NCI-H187 treated with DMSO at 0.1 percent for 48 hours (cell line): ENCODE measurements around the gene GPC5.
"Not testable (repeated sequence)": the region's sequence is repeated elsewhere in the genome, so short reads cannot be mapped to it uniquely, and the experiment has no call there.

ENCODE experiments used
- DNase-seq: peaks from one replicate; lab custom pipeline; 2025; lab: John Stamatoyannopoulos, UW

GPC5 gene

GRCh38 chr13:91878491-91878890 is 480.1 kb downstream of the GPC5 start:
- no peak for DNase-seq

- no peak for DNase-seq
These were observed 480.9 kb downstream of the GPC5 start for GRCh38 chr13:91879360-91879759.

- no peak for DNase-seq
These were observed 484.5 kb downstream of the GPC5 start for GRCh38 chr13:91882918-91883317.

- DNase-seq: no peak
These were observed 491.2 kb downstream of the GPC5 start for GRCh38 chr13:91889641-91890040.

GRCh38 chr13:91891141-91891540 is 492.7 kb downstream of the GPC5 start:
- DNase-seq: no peak

- DNase-seq: no peak
These were observed 494.6 kb downstream of the GPC5 start for GRCh38 chr13:91893040-91893439.

GRCh38 chr13:91894316-91894715 is 495.9 kb downstream of the GPC5 start:
- DNase-seq: no peak

- no peak for DNase-seq
These were observed 498.1 kb downstream of the GPC5 start for GRCh38 chr13:91896547-91896946.

- DNase-seq: not testable (repeated sequence)
These were observed 500.6 kb downstream of the GPC5 start for GRCh38 chr13:91898986-91899385.

- DNase-seq: no peak
These were observed 503.9 kb downstream of the GPC5 start for GRCh38 chr13:91902291-91902690.

GRCh38 chr13:91904005-91904404 is 505.6 kb downstream of the GPC5 start:
- DNase-seq: no peak

GRCh38 chr13:91904597-91904996 is 506.2 kb downstream of the GPC5 start:
- DNase-seq: no peak

- DNase-seq: no peak
These were observed 509.0 kb downstream of the GPC5 start for GRCh38 chr13:91907398-91907797.

GRCh38 chr13:91909617-91910016 is 511.2 kb downstream of the GPC5 start:
- no peak for DNase-seq

- DNase-seq: no peak
These were observed 524.7 kb downstream of the GPC5 start for GRCh38 chr13:91922969-91923592.

- DNase-seq: no peak
These were observed 532.3 kb downstream of the GPC5 start for GRCh38 chr13:91930687-91931086.

GRCh38 chr13:91934354-91934753 is 535.9 kb downstream of the GPC5 start:
- DNase-seq: no peak

GRCh38 chr13:91946498-91947070 is 548.2 kb downstream of the GPC5 start:
- no peak for DNase-seq

GRCh38 chr13:91948736-91949135 is 550.3 kb downstream of the GPC5 start:
- no peak for DNase-seq

- DNase-seq: no peak
These were observed 552.4 kb downstream of the GPC5 start for GRCh38 chr13:91950803-91951202.

GRCh38 chr13:91955546-91956355 is 557.3 kb downstream of the GPC5 start:
- DNase-seq: no peak

GRCh38 chr13:91960947-91961346 is 562.5 kb downstream of the GPC5 start:
- no peak for DNase-seq

GRCh38 chr13:91962946-91963345 is 564.5 kb downstream of the GPC5 start:
- no peak for DNase-seq
